HEK293 (cell line): Measurements from ENCODE around the gene PANK4.

Source experiments
- CTCF ChIA-PET: fragments of 350-600 bp; formaldehyde crosslinking; extraction: SDS; loops from one replicate; lab custom pipeline; 2021; ENCODE audit warnings: antibody characterized with exemption; lab: Yijun Ruan, JAX
- POLR2A ChIA-PET: fragments of 300-600 bp; formaldehyde crosslinking; extraction: SDS; loops from one replicate; lab custom pipeline; 2020; ENCODE audit warnings: antibody characterized with exemption, inconsistent platforms; lab: Yijun Ruan, JAX
- H3K27ac ChIP-seq: fragments of 200-500 bp; sonication (Bioruptor generic); 2 replicates; pipeline ENCODE4 v1.5.1; 2014; ENCODE audit warnings: low read depth, low read length, control low read depth, inconsistent platforms; ENCODE audit errors: extremely low read depth
- H3K36me3 ChIP-seq, 2 experiments: fragments of 200-500 bp in 1 of 2; sonication (Bioruptor generic) in 1 of 2; 1 replicate in 1 of 2; 2 replicates in 1 of 2; pipeline ENCODE4 v1.5.1; 2014 to 2017; ENCODE audit warnings: inconsistent platforms in 2 of 2, low read length in 2 of 2; ENCODE audit not compliant: control insufficient read depth in 2 of 2, insufficient read depth in 1 of 2
- H3K4me1 ChIP-seq: fragments of 200-500 bp; sonication (Bioruptor generic); 2 replicates; pipeline ENCODE4 v1.5.1; 2014; ENCODE audit warnings: mild to moderate bottlenecking, low read length, inconsistent platforms; ENCODE audit not compliant: control insufficient read depth, insufficient read depth
- H3K4me3 ChIP-seq: 2 replicates; pipeline ENCODE4 v1.5.1; 2011; ENCODE audit warnings: low read depth, mild to moderate bottlenecking, control low read depth, low read length, moderate library complexity
- H3K9me3 ChIP-seq: fragments of 200-500 bp; sonication (Bioruptor generic); 2 replicates; pipeline ENCODE4 v1.5.1; 2014; ENCODE audit warnings: low read depth, low read length, inconsistent platforms; ENCODE audit not compliant: control insufficient read depth, insufficient read depth
- GLIS1 ChIP-seq: fragments of 450-650 bp; formaldehyde crosslinking; IDR thresholded peaks from 2 replicates; pipeline ENCODE4 v1.5.1; 2016; ENCODE audit warnings: missing biosample characterization, missing genetic modification characterization
- GLIS2 ChIP-seq: fragments of 450-650 bp; formaldehyde crosslinking; IDR thresholded peaks from 2 replicates; pipeline ENCODE4 v1.5.1; 2016; ENCODE audit warnings: missing biosample characterization, missing genetic modification characterization
- IKZF3 ChIP-seq: fragments of 450-650 bp; IDR thresholded peaks from 2 replicates; pipeline ENCODE4 v1.5.0; 2018; ENCODE audit warnings: missing biosample characterization, mild to moderate bottlenecking, missing genetic modification characterization, moderate library complexity
- KLF1 ChIP-seq: fragments of 450-650 bp; formaldehyde crosslinking; IDR thresholded peaks from 2 replicates; pipeline ENCODE4 v1.5.1; 2016; ENCODE audit warnings: missing biosample characterization, missing genetic modification characterization
- KLF10 ChIP-seq: fragments of 450-650 bp; IDR thresholded peaks from 2 replicates; pipeline ENCODE4 v1.5.1; 2018; ENCODE audit warnings: missing biosample characterization, mild to moderate bottlenecking, missing genetic modification characterization
- MEIS1 ChIP-seq: sonication (generic); formaldehyde crosslinking; IDR thresholded peaks from 2 replicates; pipeline ENCODE4 v1.8.1; 2022; ENCODE audit warnings: missing genetic modification reagents, mild to moderate bottlenecking, borderline replicate concordance
- ZFP69B ChIP-seq: fragments of 450-650 bp; formaldehyde crosslinking; IDR thresholded peaks from 2 replicates; pipeline ENCODE4 v1.5.1; 2016; ENCODE audit warnings: missing biosample characterization, missing genetic modification characterization
- ZIC2 ChIP-seq: fragments of 450-650 bp; formaldehyde crosslinking; IDR thresholded peaks from 2 replicates; pipeline ENCODE4 v1.5.1; 2016; ENCODE audit warnings: missing biosample characterization, missing genetic modification characterization
- ZNF140 ChIP-seq: fragments of 450-650 bp; formaldehyde crosslinking; IDR thresholded peaks from 2 replicates; pipeline ENCODE4 v1.5.1; 2016; ENCODE audit warnings: missing biosample characterization, missing genetic modification characterization
- ZNF184 ChIP-seq: fragments of 450-650 bp; IDR thresholded peaks from 2 replicates; pipeline ENCODE4 v1.5.1; 2018; ENCODE audit warnings: missing biosample characterization, mild to moderate bottlenecking, missing genetic modification characterization
- ZNF24 ChIP-seq: fragments of 450-650 bp; formaldehyde crosslinking; IDR thresholded peaks from 2 replicates; pipeline ENCODE4 v1.5.1; 2016; ENCODE audit warnings: missing biosample characterization, missing genetic modification characterization
- ZNF423 ChIP-seq: fragments of 450-650 bp; formaldehyde crosslinking; IDR thresholded peaks from 2 replicates; pipeline ENCODE4 v1.5.1; 2016; ENCODE audit warnings: missing biosample characterization, missing genetic modification characterization
- ZNF529 ChIP-seq: fragments of 450-650 bp; formaldehyde crosslinking; IDR thresholded peaks from 2 replicates; pipeline ENCODE4 v1.5.1; 2017; ENCODE audit warnings: missing genetic modification characterization, missing biosample characterization; ENCODE audit not compliant: insufficient replicate concordance
- ZNF544 ChIP-seq: fragments of 450-650 bp; formaldehyde crosslinking; IDR thresholded peaks from 2 replicates; pipeline ENCODE4 v1.5.0; 2017; ENCODE audit warnings: missing biosample characterization, missing genetic modification characterization
- ZNF558 ChIP-seq: fragments of 450-650 bp; formaldehyde crosslinking; IDR thresholded peaks from 2 replicates; pipeline ENCODE4 v1.5.1; 2016; ENCODE audit warnings: missing biosample characterization, missing genetic modification characterization
- ZNF843 ChIP-seq: fragments of 450-650 bp; formaldehyde crosslinking; IDR thresholded peaks from 2 replicates; pipeline ENCODE4 v1.5.1; 2016; ENCODE audit warnings: missing biosample characterization, missing genetic modification characterization
- TF ChIP-seq, protein P1 (sequence below): fragments of 450-650 bp; formaldehyde crosslinking; IDR thresholded peaks from 2 replicates; pipeline ENCODE4; 2016; ENCODE audit warnings: missing biosample characterization, missing genetic modification characterization
- TF ChIP-seq, protein P2 (sequence below): fragments of 450-650 bp; formaldehyde crosslinking; IDR thresholded peaks from 2 replicates; pipeline ENCODE4 v1.5.1; 2016; ENCODE audit warnings: missing biosample characterization, missing genetic modification characterization, borderline replicate concordance
- TF ChIP-seq, protein P3 (sequence below): fragments of 450-650 bp; formaldehyde crosslinking; IDR thresholded peaks from 2 replicates; pipeline ENCODE4 v1.5.1; 2016; ENCODE audit warnings: missing biosample characterization, missing genetic modification characterization

PANK4 gene

DNA sequence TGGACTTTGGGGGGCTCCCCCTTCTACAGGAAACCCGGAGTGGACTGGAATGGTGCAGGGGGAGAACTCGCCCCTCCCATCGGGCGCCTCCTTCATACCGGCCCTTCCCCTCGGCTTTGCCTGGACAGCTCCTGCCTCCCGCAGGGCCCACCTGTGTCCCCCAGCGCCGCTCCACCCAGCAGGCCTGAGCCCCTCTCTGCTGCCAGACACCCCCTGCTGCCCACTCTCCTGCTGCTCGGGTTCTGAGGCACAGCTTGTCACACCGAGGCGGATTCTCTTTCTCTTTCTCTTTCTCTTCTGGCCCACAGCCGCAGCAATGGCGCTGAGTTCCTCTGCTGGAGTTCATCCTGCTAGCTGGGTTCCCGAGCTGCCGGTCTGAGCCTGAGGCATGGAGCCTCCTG, 29.9 kb upstream of the PANK4 start, which contains the start of gene TNFRSF14 (continued):
- TF ChIP-seq, protein P1, sequence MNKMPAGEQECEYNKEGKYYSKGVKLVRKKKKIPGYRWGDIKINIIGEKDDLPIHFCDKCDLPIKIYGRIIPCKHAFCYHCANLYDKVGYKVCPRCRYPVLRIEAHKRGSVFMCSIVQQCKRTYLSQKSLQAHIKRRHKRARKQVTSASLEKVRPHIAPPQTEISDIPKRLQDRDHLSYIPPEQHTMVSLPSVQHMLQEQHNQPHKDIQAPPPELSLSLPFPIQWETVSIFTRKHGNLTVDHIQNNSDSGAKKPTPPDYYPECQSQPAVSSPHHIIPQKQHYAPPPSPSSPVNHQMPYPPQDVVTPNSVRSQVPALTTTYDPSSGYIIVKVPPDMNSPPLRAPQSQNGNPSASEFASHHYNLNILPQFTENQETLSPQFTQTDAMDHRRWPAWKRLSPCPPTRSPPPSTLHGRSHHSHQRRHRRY (tag by site-specific recombination), result no peak
- TF ChIP-seq MEIS1 (CRISPR knock-in tag), result no peak
- TF ChIP-seq ZNF558, result no peak
- TF ChIP-seq ZNF140 (tag by site-specific recombination), result no peak
- peak; percentile 78 for TF ChIP-seq GLIS1
- TF ChIP-seq, protein P2, sequence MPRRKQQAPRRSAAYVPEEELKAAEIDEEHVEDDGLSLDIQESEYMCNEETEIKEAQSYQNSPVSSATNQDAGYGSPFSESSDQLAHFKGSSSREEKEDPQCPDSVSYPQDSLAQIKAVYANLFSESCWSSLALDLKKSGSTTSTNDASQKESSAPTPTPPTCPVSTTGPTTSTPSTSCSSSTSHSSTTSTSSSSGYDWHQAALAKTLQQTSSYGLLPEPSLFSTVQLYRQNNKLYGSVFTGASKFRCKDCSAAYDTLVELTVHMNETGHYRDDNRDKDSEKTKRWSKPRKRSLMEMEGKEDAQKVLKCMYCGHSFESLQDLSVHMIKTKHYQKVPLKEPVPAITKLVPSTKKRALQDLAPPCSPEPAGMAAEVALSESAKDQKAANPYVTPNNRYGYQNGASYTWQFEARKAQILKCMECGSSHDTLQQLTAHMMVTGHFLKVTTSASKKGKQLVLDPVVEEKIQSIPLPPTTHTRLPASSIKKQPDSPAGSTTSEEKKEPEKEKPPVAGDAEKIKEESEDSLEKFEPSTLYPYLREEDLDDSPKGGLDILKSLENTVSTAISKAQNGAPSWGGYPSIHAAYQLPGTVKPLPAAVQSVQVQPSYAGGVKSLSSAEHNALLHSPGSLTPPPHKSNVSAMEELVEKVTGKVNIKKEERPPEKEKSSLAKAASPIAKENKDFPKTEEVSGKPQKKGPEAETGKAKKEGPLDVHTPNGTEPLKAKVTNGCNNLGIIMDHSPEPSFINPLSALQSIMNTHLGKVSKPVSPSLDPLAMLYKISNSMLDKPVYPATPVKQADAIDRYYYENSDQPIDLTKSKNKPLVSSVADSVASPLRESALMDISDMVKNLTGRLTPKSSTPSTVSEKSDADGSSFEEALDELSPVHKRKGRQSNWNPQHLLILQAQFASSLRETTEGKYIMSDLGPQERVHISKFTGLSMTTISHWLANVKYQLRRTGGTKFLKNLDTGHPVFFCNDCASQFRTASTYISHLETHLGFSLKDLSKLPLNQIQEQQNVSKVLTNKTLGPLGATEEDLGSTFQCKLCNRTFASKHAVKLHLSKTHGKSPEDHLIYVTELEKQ (tag by site-specific recombination), result no peak
- TF ChIP-seq ZNF843 (tag by site-specific recombination), result no peak
- TF ChIP-seq IKZF3 (tag by site-specific recombination), result no peak
- no peak for TF ChIP-seq KLF10 (tag by site-specific recombination)

DNA sequence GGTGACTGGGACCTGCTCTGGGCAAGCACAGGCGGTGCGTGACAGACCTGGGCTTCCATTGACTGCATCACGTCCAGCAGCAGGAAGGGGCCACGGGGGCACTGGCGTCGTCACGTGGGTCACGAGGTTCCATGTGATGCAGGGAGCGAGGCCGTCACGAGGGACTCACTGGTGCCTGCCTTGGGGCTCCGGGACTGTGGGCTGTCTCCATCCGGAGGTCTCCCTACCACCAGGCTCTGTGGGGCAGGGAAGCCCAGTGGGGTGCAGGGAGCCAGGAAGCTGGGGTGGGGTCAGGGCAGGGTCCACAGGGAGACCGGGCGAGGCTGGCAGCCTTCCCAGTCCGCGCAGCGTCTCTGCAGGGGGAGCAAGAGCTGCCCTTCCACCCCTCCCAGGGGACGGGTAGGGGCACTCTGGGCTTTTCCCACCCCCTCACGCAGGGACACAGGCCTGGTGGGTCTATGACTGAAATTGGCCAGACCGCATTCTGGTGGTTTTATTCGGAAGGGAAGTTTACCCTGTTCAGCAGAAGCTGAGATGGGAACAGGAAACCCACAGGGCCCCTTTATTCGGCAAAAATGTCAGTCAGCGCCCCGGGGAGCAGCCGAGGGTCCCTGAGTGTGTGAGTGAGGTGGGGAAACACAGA, 29.4 kb upstream of the PANK4 start:
- ChIA-PET CTCF (interaction anchor here (0.8 kb wide), 1 partner anchor 230 kb away, joined by 3 read pairs; no protein-coding TSS in a partner anchor), POLR2A (interaction anchor here (0.5 kb wide), 1 partner anchor 167 kb away, joined by 3 read pairs; no protein-coding TSS in a partner anchor)
- Histone ChIP-seq H3K4me1 (no peaks in the 10 kb centered on the region), H3K9me3 (no peaks in the 10 kb centered on the region), H3K4me3 (no peak overlapping the region), H3K27ac (no peak overlapping the region), H3K36me3 (no peaks in the 10 kb centered on the region)
- TF ChIP-seq ZNF529 (tag by site-specific recombination) (no peak), ZIC2 (tag by site-specific recombination) (peak; percentile 50), KLF1 (tag by site-specific recombination) (peak; percentile 31; the same call in 1 of the 2 replicates), ZNF184 (tag by site-specific recombination) (no peak), ZNF423 (tag by site-specific recombination) (no peak), ZNF544 (tag by site-specific recombination) (no peak), ZNF24 (tag by site-specific recombination) (no peak), ZFP69B (tag by site-specific recombination) (no peak), GLIS2 (tag by site-specific recombination) (peak; percentile 67)
- TF ChIP-seq, protein P3, sequence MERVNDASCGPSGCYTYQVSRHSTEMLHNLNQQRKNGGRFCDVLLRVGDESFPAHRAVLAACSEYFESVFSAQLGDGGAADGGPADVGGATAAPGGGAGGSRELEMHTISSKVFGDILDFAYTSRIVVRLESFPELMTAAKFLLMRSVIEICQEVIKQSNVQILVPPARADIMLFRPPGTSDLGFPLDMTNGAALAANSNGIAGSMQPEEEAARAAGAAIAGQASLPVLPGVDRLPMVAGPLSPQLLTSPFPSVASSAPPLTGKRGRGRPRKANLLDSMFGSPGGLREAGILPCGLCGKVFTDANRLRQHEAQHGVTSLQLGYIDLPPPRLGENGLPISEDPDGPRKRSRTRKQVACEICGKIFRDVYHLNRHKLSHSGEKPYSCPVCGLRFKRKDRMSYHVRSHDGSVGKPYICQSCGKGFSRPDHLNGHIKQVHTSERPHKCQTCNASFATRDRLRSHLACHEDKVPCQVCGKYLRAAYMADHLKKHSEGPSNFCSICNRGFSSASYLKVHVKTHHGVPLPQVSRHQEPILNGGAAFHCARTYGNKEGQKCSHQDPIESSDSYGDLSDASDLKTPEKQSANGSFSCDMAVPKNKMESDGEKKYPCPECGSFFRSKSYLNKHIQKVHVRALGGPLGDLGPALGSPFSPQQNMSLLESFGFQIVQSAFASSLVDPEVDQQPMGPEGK (tag by site-specific recombination), result peak; percentile 30
